HG02588 (cell line): ENCODE data around the gene PLIN5.

ENCODE experiments used
- ATAC-seq: cut with Tn5 transposase; IDR thresholded peaks from one replicate; pipeline ENCODE4 v1.9.1; 2021; ENCODE audit warnings: mild to moderate bottlenecking, moderate library complexity; ENCODE audit not compliant: unreplicated experiment

PLIN5 gene

GRCh38 chr19:4524808-4525562, 10.0 kb downstream of the PLIN5 start:
- no peak for ATAC-seq

GRCh38 chr19:4523306-4524110, 11.5 kb downstream of the PLIN5 start:
- no peak for ATAC-seq

GRCh38 chr19:4522291-4523002, 12.6 kb downstream of the PLIN5 start:
- no peak for ATAC-seq

GRCh38 chr19:4521888-4522242, 13.2 kb downstream of the PLIN5 start:
- no peak for ATAC-seq

GRCh38 chr19:4521170-4521887, 13.7 kb downstream of the PLIN5 start:
- no peak for ATAC-seq

GRCh38 chr19:4519521-4520277, 15.3 kb downstream of the PLIN5 start:
- ATAC-seq = no peak

GRCh38 chr19:4519172-4519496, 15.9 kb downstream of the PLIN5 start:
- no peak for ATAC-seq

GRCh38 chr19:4518345-4519171, 16.5 kb downstream of the PLIN5 start, which contains the start of gene PLIN4:
TSS of gene PLIN4 (minus strand) at chr19:4518486. CDS start at chr19:4518272, 214 bp downstream.
- no peak for ATAC-seq

GRCh38 chr19:4517451-4518057, 17.5 kb downstream of the PLIN5 start:
- ATAC-seq = no peak

- no peak for ATAC-seq
Observed at GRCh38 chr19:4516939-4517300, 18.1 kb downstream of the PLIN5 start.

- no peak for ATAC-seq
Observed at GRCh38 chr19:4516199-4516938, 18.7 kb downstream of the PLIN5 start.

- no peak for ATAC-seq
Observed at GRCh38 chr19:4515732-4516131, 19.3 kb downstream of the PLIN5 start.

- no peak for ATAC-seq
Observed at GRCh38 chr19:4513248-4513647, 21.8 kb downstream of the PLIN5 start.

GRCh38 chr19:4512070-4512469, 23.0 kb downstream of the PLIN5 start:
- no peak for ATAC-seq

GRCh38 chr19:4511300-4512054, 23.5 kb downstream of the PLIN5 start:
- ATAC-seq = no peak

GRCh38 chr19:4510435-4511255, 24.4 kb downstream of the PLIN5 start:
- ATAC-seq = no peak

GRCh38 chr19:4508698-4509097, 26.3 kb downstream of the PLIN5 start:
- ATAC-seq = no peak
